GM21576 (cell line): ENCODE measurements around the gene C1QTNF2.

Experiments used
- ATAC-seq: cut with Tn5 transposase; IDR thresholded peaks from one replicate; pipeline ENCODE4 v1.9.1; 2021; ENCODE audit warnings: mild to moderate bottlenecking, moderate library complexity; ENCODE audit not compliant: unreplicated experiment

The C1QTNF2 gene

DNA sequence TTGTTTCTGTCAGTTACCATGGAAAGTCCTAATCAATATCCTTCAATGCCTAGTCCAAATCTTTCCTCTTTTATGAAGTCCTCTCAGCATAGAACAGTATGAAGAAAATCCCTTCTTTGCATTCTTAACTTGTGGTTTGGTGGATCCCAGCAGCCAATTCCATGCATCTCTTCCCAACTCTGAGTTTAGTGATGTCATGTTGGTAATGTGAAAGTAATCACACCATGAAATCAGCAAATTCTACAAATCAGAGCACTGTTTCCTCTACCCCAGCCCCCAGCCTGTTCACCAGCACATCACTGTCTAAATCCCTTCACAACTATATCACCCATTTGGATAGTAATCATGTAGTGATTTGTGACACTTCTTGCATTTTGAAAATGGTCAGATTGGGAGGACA, 4.7 kb upstream of the C1QTNF2 start:
- no peak for ATAC-seq

DNA sequence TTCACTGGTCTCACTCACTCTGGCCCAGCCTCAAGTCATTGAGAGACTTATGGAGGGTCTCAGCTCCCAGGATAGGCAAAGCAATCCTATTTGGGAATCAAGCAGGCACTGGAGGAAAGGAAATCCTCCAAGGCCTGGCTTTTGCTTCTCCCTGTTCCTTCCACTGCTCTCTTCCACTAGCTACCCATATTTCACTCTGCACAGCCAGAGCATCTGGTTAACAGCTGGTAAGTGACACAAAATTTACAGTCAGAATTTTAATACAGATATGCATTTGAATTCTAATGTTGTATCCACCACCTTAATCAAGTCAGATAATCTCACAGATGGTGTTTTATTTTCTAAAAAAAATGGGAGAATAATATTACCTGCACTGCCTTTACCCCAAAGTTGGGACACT, 868 bp upstream of the C1QTNF2 start:
- no peak for ATAC-seq

DNA sequence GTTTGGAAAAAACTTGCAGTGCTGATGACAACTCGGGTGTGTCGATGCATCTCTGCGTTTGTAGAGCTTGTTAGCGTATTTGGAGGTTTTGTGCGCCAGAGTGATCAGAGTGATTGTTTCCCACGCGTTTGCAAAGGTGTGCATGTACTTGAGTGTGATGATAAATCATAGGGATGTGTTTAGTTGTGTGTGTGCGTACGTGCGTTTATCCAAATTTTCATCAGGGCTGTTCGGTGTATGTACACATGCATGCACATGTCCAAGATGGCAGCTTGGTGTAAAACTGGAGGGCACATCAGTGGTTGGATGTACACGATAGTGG, 248 bp upstream of the C1QTNF2 start:
- no peak for ATAC-seq

DNA sequence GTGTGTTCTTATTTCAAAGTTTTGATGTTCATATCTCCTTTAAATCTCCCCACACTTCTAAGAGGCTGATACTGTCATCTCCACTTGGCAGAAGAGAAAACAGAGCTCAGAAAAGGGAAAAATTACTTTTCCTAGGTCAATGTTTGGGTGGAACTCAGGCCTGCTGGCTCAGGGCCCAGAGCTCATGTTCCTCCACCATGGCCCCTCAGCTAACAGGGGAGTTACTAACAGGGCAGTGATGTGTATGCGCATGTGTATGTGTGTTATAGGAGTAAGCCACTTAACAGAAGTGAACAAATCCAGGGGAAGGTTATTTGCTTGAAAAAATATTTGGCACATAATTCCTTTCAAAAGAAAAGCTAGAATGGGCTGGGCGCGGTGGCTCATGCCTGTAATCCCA, 2.5 kb downstream of the C1QTNF2 start:
- no peak for ATAC-seq

DNA sequence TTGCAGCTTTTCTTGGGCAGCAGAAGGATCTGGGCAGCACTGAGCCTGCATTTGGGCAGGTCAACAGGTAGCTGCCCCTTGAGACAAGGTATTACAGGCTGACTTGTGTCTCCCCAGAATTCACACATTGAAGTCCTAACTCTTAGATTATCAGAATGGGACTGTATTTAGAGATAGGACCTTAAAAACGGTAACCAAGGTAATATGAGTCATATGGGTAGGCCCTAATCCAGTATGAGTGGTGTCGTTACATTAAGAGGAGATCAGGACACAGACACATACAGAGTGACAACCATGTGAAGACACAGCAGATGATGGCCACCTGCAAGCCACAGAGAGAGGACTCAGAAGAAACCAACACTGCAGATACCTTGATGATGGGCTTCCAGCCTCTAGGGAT, 3.2 kb downstream of the C1QTNF2 start:
- no peak for ATAC-seq

DNA sequence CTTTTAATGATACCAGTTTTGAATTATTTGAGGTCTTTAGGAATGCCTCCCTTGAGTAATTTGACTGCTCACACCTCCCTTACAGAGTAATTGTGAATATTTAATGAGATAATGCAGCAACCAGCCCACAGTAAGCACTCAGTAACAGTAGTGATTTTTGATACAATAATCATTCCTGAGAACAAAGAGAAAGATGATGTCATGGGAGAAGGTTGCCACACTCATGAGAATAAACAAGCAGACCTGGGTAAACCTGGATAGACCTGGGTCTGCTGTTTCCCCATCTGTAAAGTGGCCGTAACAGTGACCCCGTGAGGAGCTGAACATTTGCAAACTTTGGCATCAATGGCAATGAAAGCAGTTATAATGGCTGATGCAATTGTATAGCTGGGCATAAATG, 4.2 kb downstream of the C1QTNF2 start:
- ATAC-seq = no peak

DNA sequence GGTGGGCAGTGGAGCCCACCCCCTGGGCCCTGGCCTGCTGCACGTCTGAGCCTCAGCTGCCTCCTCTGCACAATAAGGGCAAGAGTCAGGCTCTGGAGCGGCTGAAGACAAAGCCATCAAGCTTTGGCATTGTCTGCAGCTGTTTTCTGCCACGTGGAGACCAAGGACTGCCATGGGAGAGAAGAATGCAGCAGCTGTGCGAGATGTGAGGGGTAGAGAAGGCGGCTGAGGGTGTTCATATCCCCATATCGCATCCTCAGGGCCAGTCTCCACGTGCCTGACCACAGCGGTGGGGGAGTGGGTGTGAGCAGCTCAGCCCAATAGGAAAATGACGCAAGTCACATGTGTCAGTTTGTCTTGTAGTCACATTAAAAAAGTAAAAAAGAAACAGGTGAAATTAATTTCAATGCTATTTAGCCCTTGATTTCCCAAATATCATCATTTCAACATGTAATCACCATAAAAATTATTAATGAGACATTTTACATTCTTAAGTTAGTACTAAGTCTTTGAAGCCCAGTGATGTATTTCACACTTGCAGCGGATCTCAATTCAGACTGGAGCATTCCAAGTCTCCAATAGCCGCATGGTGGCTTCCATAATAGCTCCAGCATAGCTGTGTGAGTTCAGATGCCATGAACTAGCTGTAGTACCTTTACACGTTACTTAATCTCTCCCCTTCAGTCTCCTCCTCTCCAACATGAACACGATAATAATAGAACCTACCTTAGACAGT, 6.6 kb downstream of the C1QTNF2 start:
- no peak for ATAC-seq

DNA sequence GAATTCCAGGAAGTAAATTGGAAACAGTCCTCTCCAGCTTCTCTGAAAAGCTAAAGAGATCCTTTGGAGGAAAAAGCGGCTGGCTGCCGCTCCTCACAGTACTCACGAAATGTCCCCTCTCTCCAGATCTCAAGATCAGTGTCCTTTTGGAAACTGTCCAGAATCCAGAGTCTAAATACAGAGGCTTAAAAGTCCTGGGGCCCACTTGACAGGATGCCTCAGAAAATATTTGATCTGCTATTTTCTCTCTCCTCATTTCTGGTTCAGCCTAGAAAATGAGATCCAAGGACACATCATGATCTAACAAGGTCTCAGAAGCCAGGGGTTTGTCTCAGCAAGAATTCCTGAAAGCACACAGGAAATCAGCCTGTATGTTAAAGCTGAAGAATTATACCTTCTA, 7.2 kb downstream of the C1QTNF2 start:
- ATAC-seq = no peak

DNA sequence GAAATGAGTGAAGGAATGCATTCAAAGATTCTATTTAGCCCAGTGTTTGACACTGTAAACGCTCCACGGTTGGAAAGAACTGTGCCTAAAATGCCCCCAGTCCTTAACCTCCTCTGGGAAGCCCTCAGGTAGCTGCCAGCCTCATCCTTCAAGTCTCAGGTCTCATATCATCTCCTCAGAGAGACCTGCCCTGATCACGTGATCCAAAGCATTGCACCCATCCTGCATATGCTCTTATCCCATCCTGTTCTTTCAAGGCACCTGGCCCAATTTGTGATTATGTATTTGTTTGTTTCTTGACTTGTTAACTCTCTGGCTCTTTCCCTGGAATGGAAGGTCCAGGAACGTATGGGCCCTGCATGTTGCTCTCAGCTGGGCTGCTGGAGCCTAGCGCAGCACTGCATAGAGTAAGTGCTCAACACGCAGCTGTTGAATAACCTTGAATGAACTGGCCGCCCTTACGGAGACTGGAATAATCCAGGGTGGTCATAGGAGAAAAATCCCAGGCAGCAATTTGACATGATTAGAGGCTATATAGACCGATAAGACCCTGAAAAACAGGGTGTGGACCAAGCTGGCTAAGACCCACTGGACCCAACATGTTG, 8.7 kb downstream of the C1QTNF2 start:
- ATAC-seq = no peak

DNA sequence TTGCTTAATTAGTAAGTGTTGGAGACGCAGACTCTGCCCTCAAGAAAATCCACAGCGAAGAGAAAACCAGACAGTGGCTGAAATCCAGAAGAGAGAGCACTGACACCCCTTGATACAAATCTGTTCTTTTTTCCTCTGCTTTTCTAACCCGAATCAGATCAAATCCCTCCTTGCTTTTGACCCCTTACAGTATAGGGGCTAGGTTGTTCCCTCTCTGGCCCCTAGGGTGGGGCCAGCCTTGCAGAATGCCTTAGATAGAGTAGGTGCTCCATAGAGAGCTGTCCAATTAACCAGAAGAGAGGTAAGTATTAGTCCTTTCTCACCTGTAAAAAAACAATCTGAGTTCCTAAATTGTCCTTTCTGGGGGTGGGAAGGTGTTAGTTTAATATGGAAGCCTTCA, 10.1 kb downstream of the C1QTNF2 start:
- no peak for ATAC-seq

DNA sequence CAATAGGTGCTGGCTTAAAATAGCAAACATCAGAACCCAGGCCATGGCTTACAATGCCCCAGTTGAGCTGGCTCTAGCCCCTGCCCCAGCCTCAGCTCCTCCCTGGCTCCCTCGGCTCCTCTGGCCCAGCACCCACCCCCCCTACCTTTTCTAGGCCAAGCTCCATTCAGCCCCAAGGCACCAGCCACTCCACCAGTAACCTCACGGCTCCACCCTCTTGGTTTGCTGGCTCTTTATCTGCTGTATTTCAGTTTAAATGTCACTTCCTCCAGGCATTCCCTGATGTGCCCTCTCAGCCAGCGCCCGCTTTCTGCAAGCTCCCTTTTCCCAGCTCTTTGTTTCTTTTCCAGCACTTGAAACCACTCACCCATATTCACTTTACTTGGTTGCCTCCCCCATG, 10.6 kb downstream of the C1QTNF2 start:
- ATAC-seq = no peak

DNA sequence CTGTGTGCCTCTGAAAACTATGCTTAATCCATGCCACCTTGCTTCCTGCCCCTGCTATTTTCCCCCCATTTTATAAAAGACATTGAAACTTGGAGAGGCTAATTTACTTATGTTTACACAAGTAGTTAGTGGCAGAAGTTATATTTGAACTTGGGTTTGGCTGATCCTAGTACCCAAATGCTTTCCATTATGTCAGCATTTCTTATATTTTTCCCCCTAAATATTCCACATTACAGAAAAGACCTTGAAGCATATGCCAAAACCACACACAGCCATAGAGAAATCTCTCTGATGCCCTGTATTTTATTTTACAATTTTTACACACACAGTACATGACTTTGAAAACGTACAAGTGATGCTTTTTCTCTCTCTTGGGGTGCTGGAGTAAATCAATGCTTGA, 11.2 kb downstream of the C1QTNF2 start:
- ATAC-seq = no peak

DNA sequence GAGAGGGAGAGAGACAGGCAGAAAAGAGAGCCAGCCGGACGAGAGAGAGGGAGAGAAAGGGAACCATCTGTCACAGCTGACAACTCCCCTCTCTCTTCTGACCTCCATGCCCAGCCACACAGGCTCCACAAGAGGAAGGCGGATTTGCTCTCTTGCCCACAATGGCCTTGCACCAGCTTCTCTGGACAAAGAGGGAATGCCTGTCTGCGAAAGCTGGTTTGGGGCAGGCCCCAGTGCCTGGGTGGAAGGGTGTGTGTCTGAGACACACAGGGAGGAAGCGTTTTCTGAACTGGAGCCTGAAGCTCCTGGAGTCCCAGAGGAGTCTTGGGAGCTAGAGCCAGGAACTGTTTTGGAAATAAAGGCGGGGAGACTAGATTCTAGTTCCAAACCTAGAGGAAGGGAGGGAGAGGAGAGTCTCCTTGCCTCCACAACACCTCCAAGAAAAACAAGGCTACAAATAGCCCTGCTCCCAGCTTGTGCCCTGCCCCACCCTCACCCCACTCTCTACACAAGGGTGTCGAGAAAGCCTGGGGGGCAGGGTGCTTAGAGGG, 12.5 kb downstream of the C1QTNF2 start:
- no peak for ATAC-seq

DNA sequence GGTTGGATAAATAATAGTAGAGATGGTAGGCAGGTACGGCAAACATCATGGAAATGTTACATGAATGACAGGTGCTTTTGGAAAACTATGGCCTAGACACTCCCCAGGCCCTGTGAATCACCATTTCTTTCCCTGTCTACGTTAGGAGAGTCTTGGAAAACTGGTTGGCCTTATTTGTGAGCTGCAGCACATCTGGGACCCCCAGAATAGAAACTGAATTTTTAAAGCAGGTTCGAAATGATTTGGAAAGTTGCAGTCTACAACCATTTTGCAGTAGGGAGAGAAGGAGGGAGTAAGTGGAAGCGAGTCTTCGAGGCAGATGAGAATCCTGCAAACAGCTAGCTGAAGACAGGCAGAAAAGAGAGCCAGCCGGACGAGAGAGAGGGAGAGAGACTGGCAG, 13.0 kb downstream of the C1QTNF2 start:
- no peak for ATAC-seq

DNA sequence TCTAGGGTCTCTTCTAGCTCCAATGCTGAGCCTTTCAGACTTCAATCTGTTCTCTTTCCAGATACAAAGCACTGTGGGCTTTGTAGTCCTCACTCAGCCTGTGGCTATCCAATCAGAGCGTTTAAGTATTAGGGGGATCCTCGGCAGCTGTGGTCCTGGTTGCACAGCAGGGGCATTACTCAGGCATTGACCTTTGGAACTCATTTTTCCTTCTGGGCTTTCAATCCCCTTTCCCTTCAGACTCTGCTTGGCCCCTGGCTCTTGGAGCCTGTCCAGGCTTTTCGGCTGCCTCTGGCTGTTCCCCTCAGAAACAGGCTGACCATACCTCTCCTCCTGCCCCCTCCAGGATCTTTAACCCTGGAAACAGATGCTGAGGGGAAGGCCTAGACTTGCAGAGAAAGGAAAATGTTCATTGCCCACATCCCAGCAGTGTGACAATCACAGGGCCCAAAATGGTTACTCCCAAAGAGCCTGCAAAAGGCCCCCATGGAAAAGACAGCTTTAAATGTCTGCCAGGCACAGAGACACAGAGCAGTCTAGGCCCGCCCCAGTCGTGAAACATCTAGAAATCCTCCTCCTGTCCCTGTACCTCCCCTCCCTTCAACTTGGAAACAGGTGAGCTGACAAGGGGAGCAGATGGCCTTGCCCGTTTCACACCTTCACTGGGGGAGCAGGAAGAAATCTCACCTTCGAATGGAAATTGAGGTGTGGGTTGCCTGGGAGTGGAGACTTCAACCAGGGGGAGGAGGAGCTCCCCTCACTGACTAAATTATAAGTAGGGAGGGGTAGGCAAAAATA, 13.7 kb downstream of the C1QTNF2 start:
- ATAC-seq = no peak

DNA sequence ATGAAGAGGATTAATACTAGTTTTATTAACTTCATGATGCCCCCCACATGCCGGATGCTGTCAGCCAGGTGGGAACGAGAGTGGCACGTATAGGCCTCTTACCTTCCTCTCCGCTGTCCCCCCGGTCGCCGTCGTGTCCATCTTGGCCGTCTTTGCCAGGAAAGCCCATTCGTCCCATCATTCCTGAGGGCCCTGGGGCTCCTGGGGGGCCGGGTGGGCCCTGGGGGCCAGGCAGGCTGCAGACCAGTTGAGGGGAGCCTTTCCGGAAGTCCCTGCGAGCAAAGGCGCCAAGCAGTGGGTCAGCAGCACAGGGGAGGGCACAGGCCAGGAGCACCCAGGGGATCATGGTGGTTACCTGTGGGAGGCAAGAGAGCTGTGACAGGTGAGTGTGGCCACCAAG, 15.8 kb downstream of the C1QTNF2 start:
- no peak for ATAC-seq

DNA sequence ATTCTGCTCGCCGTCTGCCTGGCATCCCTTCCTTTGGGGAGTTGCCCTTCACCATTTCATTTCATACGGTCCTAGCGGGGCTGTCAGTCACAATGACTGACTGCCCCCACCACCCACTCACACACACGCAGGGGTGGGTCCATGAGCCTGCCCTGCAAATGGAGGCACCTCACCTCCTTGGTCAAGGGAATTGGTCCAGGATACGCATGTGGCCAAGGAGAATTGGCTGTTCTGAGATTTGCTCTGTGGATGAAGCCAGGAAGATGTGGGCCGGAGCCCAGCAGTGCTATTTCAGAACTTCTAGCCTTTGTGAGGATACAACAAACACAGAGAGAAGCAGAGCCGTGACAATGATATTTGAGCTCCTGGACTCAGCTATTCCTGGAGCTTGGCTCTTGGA, 17.0 kb downstream of the C1QTNF2 start:
- no peak for ATAC-seq

DNA sequence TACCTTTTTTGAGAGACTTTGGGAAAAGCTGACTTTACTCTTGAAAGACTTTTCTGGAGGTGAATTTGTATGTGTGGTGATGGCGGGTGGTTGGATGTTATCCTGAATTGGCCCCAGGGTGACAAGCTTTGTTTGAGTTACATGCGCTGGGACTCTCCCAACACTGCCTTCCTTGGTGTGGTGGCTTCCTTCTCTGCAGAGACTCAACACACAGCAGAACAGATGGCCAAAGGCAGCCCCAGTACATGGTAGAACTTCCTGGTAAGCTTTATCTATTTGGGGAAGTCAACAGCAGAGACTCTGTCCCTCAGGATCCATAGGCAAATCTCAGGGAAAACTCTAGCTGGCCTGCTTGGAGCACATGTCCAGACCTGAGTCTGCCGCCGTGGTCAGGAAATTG, 18.1 kb downstream of the C1QTNF2 start:
- no peak for ATAC-seq

DNA sequence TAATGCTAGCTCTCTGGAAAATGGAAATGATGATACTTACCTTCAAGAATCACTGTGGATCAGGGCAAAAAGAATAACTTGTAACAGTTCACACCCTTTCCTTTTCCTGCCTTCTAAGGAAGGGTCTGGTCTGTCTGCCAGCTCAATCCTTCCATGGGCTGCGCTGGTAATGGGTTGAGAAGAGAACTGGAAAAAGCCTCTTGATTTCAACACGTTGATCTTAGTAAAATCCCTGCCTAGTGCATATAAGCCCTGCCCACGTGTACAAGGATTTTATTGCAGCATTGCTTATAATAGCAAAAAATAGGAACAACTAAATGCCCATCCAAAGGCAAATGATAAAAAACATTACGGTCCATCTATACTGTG, 20.5 kb downstream of the C1QTNF2 start:
- ATAC-seq = no peak

DNA sequence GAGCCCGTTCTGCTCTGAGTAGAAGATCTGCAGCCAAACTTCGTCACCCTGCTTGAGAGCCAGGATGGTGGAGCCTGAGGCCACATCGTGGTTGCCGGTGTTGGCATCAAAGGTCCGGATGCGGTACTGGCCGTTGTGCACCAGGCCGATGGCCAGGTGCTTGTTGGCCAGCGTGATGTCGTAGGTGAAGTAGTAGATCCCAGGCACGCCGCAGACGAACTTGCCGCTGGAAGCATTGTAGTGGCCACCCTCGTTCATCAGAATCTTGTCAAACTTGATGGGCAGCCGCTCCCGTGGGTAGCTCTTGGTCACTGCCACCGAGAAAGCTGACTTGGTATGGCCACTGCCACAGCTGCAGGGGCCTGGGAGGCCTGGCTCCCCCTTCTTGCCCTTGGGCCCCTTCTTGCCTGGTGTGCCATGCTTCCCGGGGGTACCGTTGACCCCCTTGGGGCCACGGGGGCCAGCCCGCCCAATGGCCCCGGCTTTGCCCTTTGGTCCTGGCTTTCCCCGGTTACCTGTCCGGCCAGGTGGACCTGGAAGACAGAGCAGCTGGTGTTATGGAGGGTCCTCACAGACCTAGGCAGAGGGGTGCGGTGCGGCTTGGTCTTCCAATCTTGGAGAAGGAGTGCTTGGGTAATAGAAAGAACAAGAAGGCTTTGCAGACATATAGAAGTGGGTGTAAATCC, 21.0 kb downstream of the C1QTNF2 start:
- no peak for ATAC-seq

DNA sequence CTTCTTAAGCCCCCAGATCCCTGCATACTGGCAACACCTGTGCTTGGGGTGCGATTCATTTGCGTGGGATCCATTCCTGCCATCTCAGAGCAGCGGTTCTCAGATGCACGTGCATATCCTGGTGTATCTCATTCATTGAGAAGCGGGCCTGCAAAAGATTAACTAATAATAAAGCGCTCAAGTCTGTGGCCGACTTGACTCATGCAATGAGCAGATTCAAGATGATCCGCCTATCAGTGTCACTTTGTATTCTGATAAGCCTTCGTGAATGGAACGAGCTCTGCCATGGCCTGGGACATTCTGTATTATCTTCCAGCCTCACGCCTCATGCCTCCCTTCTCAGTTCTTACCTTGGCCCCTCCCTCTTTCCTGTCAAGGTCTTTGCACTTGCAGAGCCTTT, 22.3 kb downstream of the C1QTNF2 start:
- no peak for ATAC-seq

DNA sequence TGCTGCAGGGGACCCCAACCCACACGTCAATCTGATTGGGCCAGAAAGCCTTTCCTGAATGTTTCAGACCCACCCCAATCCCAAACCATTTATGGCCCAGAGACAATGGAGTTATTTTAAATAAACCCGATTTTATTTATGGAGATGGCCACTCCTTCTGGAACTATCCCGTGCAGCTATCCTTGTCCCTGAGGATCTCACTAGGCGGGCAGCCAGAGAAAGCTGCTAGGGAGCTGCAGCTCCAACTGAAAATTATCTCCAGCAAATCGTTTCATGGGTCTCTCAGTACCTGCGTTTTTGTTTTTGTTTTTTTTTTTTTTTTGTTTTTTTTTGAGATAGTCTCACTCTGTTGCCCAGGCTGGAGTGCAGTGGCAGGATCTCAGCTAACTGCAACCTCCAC, 23.0 kb downstream of the C1QTNF2 start:
- ATAC-seq = no peak
